Nephron (organoid): ENCODE measurements around the gene LRTM2.
"Not testable (repeated sequence)": the region's sequence is repeated elsewhere in the genome, so short reads cannot be mapped to it uniquely, and the experiment has no call there.

ENCODE experiments used
- H3K27ac Mint-ChIP-seq, 3 experiments: 2 replicates each; pipeline ENCODE4 v1.8.0; 2020; ENCODE audit warnings: mixed read lengths in 3 of 3, mild to moderate bottlenecking in 2 of 3, moderate library complexity in 1 of 3
- H3K27me3 Mint-ChIP-seq: 2 replicates; pipeline ENCODE4 v1.8.0; 2021; ENCODE audit warnings: low read depth, mild to moderate bottlenecking, moderate library complexity, mixed read lengths
- H3K36me3 Mint-ChIP-seq: 2 replicates; pipeline ENCODE4 v1.8.0; 2020; ENCODE audit warnings: low read depth, mixed read lengths
- H3K4me1 Mint-ChIP-seq: 2 replicates; pipeline ENCODE4 v1.8.0; 2020; ENCODE audit warnings: mixed read lengths
- H3K4me3 Mint-ChIP-seq, 3 experiments: 2 replicates each; pipeline ENCODE4 v1.8.0; 2020; ENCODE audit warnings: mild to moderate bottlenecking in 3 of 3, mixed read lengths in 3 of 3, moderate library complexity in 2 of 3
- H3K9me3 Mint-ChIP-seq: 2 replicates; pipeline ENCODE4 v1.8.0; 2020; ENCODE audit warnings: mixed read lengths
- CTCF ChIP-seq, 3 experiments: fragments of 200-600 bp; sonication (generic); IDR thresholded peaks; one replicate each; pipeline ENCODE4 v1.5.0; 2021; ENCODE audit warnings: antibody characterized with exemption in 3 of 3; ENCODE audit not compliant: unreplicated experiment in 3 of 3

The LRTM2 gene

GRCh38 chr12:1812650-1813302 lies 7.6 kb upstream of the LRTM2 start:
- Mint-ChIP-seq H3K36me3 (no peaks in the 10 kb centered on the region), H3K9me3 (peaks cover 3% of the 10 kb centered on the region), H3K4me1 (no peaks in the 10 kb centered on the region), H3K27me3 (peaks cover 26% of the 10 kb centered on the region), H3K4me3 (no peak overlapping the region), H3K27ac (no peak overlapping the region)
- TF ChIP-seq CTCF (IDR thresholded peaks at IDR 0.05; ENCODE audit: unreplicated experiment in 3 of 3): no peak

GRCh38 chr12:1814266-1814665 lies 6.1 kb upstream of the LRTM2 start:
- H3K4me3 Mint-ChIP-seq: no peak overlapping the region
- H3K27me3 Mint-ChIP-seq: peaks cover 30% of the 10 kb centered on the region
- H3K4me1 Mint-ChIP-seq: peaks cover 4% of the 10 kb centered on the region
- H3K27ac Mint-ChIP-seq: no peak overlapping the region
- H3K9me3 Mint-ChIP-seq: peaks cover 3% of the 10 kb centered on the region
- no peaks in the 10 kb centered on the region for H3K36me3 Mint-ChIP-seq
- TF ChIP-seq CTCF (IDR thresholded peaks at IDR 0.05; ENCODE audit: unreplicated experiment in 3 of 3): no peak

DNA sequence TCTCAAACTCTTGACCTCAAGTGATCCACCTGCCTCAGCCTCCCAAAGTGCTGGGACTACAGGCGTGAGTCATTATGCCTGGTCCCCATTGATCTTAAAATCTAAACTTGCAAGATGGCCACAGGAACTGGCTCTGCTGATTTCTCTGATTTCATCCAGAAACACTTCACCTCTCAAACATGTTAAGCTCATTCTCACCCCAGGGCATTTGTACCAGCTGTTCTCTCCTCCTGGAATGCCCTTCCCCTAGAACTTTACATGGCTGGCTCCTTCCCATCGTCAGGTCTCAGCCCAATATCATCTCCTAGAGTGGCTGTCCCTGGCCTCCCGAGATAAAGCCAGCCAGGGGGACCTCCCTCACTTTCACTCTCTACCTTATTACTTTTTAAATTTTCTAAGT lies 5.3 kb upstream of the LRTM2 start:
- no peaks in the 10 kb centered on the region for H3K36me3 Mint-ChIP-seq
- H3K27ac Mint-ChIP-seq: no peak overlapping the region
- H3K9me3 Mint-ChIP-seq: peaks cover 3% of the 10 kb centered on the region
- TF ChIP-seq CTCF (IDR thresholded peaks at IDR 0.05; ENCODE audit: unreplicated experiment in 3 of 3): no peak
- H3K4me3 Mint-ChIP-seq: no peak overlapping the region
- peaks cover 39% of the 10 kb centered on the region for H3K27me3 Mint-ChIP-seq
- H3K4me1 Mint-ChIP-seq: peaks cover 11% of the 10 kb centered on the region

DNA sequence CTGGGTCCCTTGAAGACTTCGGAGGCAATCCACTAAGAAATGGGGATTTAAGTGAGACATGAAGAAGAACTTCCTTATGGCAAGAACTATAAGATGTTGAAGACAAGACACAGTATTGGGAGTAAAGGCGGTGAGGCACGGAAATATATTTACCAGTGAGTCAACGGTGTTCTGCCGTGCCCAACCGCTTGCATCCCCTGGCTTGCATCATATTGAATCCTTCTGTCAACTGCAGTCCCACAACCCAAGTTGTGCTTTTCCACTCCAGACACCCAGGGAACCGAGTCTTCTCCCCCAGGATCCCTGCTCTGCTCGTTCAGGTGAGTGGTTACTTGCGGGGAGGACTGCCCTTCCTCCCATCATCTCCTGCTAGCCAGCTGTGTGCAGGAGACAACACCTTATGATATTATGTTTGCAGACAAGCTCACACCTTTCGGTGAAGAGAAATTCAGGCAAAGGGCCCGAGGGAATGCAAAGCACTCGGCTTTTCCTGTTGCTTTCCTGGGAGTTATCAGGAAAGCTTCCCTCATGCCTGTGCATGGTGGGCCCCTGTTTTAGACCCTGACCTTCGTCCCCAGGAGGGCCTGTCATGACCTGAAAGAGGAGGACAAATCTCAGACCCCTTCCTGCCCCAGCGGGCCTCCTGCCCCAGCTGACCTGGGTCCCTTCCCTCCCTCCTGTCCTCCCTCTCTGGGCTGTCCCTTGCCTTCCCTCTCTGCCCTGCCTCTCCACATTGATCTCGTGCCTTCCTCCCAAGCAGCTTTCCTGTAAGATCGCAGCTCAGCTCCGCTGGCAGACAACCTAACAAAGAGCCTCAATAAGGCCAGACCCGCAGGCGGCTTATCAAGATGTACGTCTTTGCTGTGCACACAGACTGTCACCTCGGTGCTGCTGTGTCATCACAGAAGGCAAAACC lies 4.3 kb upstream of the LRTM2 start:
- Mint-ChIP-seq H3K9me3 (peaks cover 3% of the 10 kb centered on the region), H3K4me3 (no peak overlapping the region), H3K4me1 (peaks cover 18% of the 10 kb centered on the region), H3K27ac (no peak overlapping the region), H3K27me3 (peaks cover 43% of the 10 kb centered on the region), H3K36me3 (no peaks in the 10 kb centered on the region)
- no peak for TF ChIP-seq CTCF (IDR thresholded peaks at IDR 0.05; ENCODE audit: unreplicated experiment in 3 of 3)

- Mint-ChIP-seq H3K9me3 (peaks cover 3% of the 10 kb centered on the region), H3K36me3 (no peaks in the 10 kb centered on the region), H3K27ac (no peak overlapping the region), H3K4me1 (peaks cover 18% of the 10 kb centered on the region), H3K27me3 (peaks cover 43% of the 10 kb centered on the region), H3K4me3 (no peak overlapping the region)
- TF ChIP-seq CTCF (IDR thresholded peaks at IDR 0.05; ENCODE audit: unreplicated experiment in 3 of 3): no peak
Measured at GRCh38 chr12:1816730-1817348, 3.5 kb upstream of the LRTM2 start.

DNA sequence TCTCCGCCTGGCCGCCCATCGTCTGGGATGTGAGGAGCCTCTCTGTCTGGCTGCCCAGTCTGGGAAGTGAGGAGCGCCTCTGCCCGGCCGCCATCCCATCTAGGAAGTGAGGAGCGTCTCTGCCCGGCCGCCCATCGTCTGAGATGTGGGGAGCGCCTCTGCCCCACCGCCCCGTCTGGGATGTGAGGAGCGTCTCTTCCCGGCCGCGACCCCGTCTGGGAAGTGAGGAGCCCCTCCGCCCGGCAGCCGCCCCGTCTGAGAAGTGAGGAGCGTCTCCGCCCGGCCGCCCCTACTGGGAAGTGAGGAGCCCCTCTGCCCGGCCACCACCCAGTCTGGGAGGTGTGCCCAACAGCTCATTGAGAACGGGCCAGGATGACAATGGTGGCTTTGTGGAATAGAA lies 2.4 kb upstream of the LRTM2 start:
- Mint-ChIP-seq H3K4me1 (peaks cover 18% of the 10 kb centered on the region), H3K27me3 (peaks cover 54% of the 10 kb centered on the region)
- not testable (repeated sequence) for H3K4me3 Mint-ChIP-seq, H3K9me3 Mint-ChIP-seq, H3K36me3 Mint-ChIP-seq, H3K27ac Mint-ChIP-seq
